ENCODE results near the gene AP3S2.

GRCh38 chr15:89909611-89910010, 15.8 kb upstream of the AP3S2 start:
- TF ChIP-seq, protein P1, sequence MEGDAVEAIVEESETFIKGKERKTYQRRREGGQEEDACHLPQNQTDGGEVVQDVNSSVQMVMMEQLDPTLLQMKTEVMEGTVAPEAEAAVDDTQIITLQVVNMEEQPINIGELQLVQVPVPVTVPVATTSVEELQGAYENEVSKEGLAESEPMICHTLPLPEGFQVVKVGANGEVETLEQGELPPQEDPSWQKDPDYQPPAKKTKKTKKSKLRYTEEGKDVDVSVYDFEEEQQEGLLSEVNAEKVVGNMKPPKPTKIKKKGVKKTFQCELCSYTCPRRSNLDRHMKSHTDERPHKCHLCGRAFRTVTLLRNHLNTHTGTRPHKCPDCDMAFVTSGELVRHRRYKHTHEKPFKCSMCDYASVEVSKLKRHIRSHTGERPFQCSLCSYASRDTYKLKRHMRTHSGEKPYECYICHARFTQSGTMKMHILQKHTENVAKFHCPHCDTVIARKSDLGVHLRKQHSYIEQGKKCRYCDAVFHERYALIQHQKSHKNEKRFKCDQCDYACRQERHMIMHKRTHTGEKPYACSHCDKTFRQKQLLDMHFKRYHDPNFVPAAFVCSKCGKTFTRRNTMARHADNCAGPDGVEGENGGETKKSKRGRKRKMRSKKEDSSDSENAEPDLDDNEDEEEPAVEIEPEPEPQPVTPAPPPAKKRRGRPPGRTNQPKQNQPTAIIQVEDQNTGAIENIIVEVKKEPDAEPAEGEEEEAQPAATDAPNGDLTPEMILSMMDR (IDR thresholded peaks at IDR 0.05) = peak in 4 of 7 experiments; percentile 12 to 24 (median 14)
- no peak for TF ChIP-seq POLR2A (IDR thresholded peaks at IDR 0.05)
